M059J (cell line): ENCODE measurements around the gene CELSR1. TPM values are rescaled to one million over a fixed set of nuclear protein-coding genes. Genes with fewer than 3 reads are reported as not detected.
"Not testable (repeated sequence)": the region's sequence is repeated elsewhere in the genome, so short reads cannot be mapped to it uniquely, and the experiment has no call there.

Source experiments
- DNase-seq: peaks from one replicate; pipeline ENCODE4 v3.0.0-alpha.2; 2012; ENCODE audit warnings: low read depth
- total RNA-seq: library from RNA; depleted of rRNA; stranded (reverse); fragments of >200 nt; shearing (Covaris generic); gene quantifications from 2 replicates; pipeline ENCODE4 v1.2.3, GENCODE V29; 2014

The CELSR1 gene
- total RNA-seq, 1 experiment from 2014 or later = 11.8 TPM

GRCh38 chr22:46532416-46532815, 5.0 kb downstream of the CELSR1 start:
- DNase-seq = no peak

- DNase-seq = no peak
Measured at GRCh38 chr22:46531581-46532175, 5.7 kb downstream of the CELSR1 start.

- peak; percentile 95 for DNase-seq
Measured at GRCh38 chr22:46528121-46528610, 9.3 kb downstream of the CELSR1 start.

- DNase-seq = no peak
Measured at GRCh38 chr22:46526244-46526839, 11.1 kb downstream of the CELSR1 start.

GRCh38 chr22:46525389-46526243, 11.8 kb downstream of the CELSR1 start:
- DNase-seq = peak; percentile 22

GRCh38 chr22:46524203-46524740, 13.1 kb downstream of the CELSR1 start:
- no peak for DNase-seq

- DNase-seq = no peak
Measured at GRCh38 chr22:46522797-46523196, 14.6 kb downstream of the CELSR1 start.

GRCh38 chr22:46521994-46522393, 15.4 kb downstream of the CELSR1 start:
- no peak for DNase-seq

GRCh38 chr22:46520880-46521279, 16.5 kb downstream of the CELSR1 start:
- no peak for DNase-seq

- DNase-seq = no peak
Measured at GRCh38 chr22:46519377-46519776, 18.0 kb downstream of the CELSR1 start.

- DNase-seq = no peak
Measured at GRCh38 chr22:46518542-46519325, 18.7 kb downstream of the CELSR1 start.

- DNase-seq = no peak
Measured at GRCh38 chr22:46518038-46518437, 19.4 kb downstream of the CELSR1 start.

GRCh38 chr22:46517255-46517761, 20.1 kb downstream of the CELSR1 start:
- DNase-seq = no peak

GRCh38 chr22:46516638-46517037, 20.8 kb downstream of the CELSR1 start:
- no peak for DNase-seq

GRCh38 chr22:46516112-46516487, 21.3 kb downstream of the CELSR1 start:
- DNase-seq = not testable (repeated sequence)

GRCh38 chr22:46515208-46516111, 22.0 kb downstream of the CELSR1 start:
- peak; percentile 47 for DNase-seq

- peak; percentile 86 for DNase-seq
Measured at GRCh38 chr22:46514592-46515207, 22.7 kb downstream of the CELSR1 start.

- no peak for DNase-seq
Measured at GRCh38 chr22:46513908-46514550, 23.4 kb downstream of the CELSR1 start.

- no peak for DNase-seq
Measured at GRCh38 chr22:46512683-46513082, 24.7 kb downstream of the CELSR1 start.

- DNase-seq = no peak
Measured at GRCh38 chr22:46512039-46512370, 25.4 kb downstream of the CELSR1 start.
